Right kidney (tissue), 1 donor: ENCODE data around the gene ARID1B.

Experiments used
- DNase-seq: peaks from one replicate; pipeline ENCODE4 v3.0.0-alpha.2; 2016

The ARID1B gene

DNA sequence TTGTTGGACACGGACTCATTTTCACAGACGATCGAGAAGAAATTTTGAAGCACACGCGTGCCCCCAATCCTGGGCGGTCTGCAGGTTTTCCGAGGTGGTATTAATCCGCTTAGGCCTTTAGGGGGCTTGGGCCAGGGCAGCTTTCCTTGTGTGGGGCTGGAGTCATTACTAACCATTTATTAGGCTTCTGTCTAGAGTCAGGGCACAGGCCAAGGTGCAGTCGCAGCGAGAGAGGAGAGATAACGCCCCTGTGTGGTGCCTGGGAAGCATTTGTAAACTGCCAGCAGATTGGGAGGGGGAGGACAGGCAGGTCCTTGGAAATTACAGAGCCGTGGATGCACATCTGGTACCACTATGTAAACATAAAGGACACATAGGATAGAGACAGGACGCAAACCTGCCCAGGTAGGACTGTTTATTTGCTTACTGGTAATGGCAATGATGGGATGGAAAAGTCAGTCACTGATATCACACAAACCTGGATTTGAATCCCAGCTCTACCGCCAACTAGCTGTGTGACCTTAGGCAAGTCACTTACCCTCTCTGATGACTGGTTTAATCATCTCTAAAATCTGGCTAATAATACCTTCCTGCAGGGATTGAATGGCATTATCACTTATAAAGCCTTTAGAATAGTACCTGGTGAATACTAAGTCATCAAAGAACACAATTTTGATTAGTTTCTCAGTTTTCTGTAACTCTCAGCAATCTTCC, 469.8 kb downstream of the ARID1B start:
- DNase-seq: no peak

DNA sequence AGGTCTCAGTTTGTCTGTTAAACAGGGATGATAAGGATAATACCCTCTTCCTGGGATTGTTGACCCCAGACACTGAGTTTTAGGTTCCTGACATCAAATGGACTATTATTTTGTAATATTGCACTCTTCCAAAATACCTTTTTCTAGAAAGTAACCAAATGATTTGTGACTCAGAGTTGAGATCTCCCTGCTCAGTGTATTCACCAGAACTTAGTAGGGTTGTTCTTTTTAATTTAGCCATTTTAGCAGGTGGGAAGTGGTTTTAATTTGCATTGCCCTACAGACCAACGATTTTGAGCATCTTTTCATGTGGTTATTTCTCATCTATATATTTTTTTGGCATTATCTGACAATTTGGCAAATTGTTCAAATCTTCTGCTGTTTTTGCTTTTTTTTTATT, 471.1 kb downstream of the ARID1B start:
- DNase-seq: no peak

DNA sequence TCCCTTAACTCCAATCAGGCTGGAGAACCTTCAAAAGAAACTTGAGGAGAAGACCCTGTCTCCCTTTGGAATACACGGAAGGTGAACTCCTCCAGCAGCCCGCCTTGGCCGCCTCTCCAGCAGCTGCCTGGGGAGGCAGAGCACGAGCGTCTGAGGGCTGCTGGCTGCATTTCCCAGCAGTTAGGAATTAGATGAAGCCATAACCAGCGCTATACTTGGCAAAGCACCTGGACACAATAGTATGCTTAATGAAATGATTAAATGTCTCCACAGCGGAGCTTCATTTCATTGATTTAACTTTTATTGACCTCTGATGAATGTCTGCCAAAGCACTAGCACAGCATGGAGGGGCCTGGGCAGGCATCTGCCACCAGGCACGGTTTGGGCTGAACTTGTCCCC, 472.6 kb downstream of the ARID1B start:
- no peak for DNase-seq

DNA sequence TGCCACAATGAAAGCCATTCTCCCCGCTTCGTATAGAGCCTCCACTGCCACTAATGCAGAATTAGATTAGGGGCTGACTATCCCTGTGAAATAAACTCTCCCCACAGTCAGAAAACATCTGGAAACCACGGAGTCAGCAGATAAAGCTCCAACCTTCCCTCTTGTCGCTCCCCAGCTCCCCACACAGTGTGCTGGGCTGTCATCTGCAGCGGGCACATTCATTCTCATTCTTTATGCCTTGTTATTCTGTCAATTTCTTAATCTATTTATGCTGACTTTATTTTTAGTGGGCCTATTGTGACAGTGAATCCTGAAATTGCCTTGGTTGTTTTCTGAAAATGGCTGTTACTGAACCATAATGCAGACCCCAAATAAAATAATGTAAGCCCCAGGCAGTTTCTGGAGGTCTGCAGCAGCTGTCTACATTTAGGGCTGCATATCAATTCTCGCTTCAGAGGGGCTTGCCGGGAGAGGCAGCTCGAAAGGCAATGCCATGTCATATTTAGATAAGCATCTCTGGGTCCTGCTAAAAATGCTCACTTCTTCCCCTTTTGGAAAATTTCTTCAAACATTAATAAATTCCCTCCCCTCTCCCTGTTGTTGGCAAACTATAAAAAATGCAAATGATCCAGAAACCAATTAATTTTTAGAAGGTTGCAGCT, 474.5 kb downstream of the ARID1B start:
- no peak for DNase-seq

DNA sequence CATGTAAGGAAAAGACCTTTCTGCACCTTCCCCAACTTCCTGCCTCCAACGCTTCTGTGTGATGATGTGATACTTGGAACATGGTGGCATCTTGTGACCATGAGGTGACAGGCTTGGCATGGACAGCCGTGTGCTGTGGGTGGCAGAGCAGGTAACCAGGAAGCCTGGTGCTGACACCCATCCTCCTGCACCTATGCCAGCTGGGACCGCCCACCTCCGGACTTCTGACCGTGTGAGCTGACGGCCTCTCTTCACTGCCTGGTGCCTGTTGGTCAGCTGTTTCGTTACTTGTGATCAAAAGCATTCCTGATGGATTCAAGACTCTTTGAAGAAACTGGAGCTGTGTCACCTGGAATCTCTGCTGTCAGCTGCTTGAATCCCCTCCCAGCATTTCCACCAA, 475.8 kb downstream of the ARID1B start:
- DNase-seq: no peak

DNA sequence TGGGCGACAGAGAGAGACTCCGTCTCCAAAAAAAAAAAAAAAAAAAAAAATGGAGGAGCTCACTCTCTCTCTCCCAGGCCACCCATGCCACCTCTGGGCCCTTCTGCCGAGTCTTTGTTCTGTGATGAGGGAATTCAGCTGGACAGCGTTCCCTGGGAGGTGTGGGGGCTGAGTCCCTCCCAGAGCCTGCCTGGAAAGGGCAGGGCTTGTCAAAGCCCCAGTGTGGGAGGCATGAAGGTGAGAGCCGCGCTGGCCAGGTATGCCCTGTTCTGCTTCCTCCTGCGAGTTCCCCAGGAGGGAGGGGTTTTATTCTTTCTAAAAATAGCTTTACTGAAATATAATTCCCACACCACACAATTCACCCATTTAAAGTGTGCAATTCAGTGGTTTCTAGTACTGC, 476.5 kb downstream of the ARID1B start:
- DNase-seq: no peak

DNA sequence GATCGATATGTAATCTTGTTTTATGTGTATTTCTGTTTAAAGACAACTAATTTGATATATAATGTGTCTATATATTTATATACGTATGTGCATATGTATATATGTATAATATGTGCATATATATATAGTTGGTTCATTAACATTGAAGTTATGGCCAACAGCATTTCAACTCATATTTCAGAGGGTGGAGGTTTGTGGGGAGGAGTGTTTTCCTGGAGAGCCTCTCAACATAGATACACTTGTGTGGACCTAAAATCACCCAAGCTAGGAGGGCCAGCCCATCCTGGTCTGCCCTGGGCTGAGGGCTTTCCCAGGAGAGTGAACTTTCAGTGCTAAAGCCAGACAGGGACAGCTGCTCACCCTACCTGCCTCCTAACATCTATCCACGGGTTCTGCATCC, 477.4 kb downstream of the ARID1B start:
- no peak for DNase-seq

DNA sequence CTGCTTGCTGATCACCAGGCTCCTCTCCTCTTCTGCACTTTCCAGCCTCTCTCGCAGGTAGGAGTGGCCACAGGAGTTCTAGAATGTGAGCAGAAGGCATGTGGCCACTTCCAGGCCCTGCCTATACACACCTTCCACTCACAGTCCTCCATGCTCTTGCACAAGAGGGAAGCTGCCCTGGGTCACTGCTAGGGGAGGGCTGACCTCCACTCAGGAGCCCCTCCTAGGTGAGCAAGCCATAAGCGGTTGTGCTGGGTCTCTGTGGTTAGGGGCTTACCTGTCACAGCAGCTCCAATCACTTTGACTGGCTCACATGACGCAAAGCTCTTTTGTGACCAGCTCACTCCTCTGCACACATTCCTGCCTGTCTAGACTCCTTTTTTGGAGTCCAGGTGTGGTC, 477.9 kb downstream of the ARID1B start:
- no peak for DNase-seq

DNA sequence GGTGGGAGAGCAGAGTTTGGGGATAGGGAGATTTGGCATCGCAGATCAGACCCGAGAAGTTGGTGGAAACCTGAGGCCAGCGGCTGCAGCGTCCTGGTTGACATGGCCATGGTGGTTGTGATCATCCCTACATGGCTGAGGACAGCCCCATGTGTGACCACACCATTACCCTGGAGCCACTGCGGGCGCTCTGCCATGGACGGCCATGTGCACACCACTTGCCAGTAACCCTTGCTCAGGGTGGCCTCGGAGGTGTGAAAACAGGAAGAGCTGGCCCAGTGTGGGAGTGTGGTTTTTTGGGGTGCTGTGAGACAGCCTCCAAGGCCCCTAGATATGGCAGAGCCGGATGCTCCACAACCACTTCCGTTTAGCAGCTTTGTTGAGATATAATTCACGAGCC, 481.7 kb downstream of the ARID1B start:
- DNase-seq: no peak

DNA sequence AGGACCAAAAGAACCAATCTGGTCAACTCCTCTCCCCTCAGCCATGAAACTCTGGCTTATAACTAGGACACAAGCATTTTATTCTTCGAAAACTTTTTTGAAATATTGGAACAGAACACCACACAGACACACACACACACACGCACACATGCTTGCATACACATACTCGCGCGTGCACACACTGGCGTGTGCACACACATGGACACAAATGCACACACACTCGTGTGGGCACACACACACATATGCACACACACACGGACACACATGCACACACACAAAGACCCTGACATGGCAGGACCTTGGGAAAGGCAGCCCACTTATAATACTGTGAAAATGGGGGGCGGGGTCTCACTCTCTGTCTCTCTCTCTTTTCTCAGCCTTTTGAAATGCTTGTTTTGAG, 482.3 kb downstream of the ARID1B start:
- no peak for DNase-seq
